HG02970 (cell line): ENCODE measurements around the gene WT1.

Experiments
- ATAC-seq: cut with Tn5 transposase; IDR thresholded peaks from one replicate; pipeline ENCODE4 v1.9.1; 2021; ENCODE audit warnings: mild to moderate bottlenecking, moderate library complexity, moderate number of reproducible peaks; ENCODE audit not compliant: unreplicated experiment, low FRiP score

Gene WT1

GRCh38 chr11:32426192-32426591, 9.1 kb downstream of the WT1 start:
- no peak for ATAC-seq

DNA sequence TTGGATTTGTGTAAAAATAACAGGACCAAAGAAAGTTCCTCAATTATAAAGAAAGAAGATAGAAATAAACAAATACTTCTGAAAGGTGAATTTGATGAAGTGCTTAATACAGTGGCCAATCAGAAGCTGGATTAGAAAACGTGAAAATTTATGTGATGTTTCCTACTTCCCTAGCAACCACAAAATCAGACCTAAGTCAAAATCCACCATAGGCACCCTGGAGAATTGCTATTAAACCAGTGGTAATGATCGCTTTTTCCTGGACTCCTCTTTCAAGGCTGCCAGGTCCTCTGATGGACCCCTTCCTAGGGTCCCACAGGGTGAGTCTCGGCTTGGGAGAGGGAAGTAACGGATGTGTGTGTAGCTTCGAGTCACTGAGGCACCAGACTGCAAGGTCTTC, 9.6 kb downstream of the WT1 start:
- ATAC-seq, result no peak

DNA sequence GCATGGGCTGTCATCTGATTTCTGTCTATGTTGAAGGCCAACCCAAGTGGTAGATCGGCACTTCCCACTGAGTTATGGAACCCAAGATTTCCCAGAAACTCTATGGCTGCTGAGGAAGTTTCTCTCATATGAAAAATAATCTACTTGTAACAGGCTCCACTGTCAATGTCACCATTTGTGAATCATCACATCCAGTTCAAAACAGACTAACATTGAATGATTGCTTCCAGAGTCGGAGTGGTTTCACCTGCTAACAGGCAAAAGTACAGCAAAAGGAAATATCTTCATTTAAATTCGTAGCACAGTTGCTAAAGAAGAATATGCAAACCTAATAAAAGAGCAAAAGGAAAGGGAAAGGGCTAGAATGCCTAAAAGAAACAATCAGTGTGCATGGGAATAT, 12.8 kb downstream of the WT1 start:
- ATAC-seq, result no peak

GRCh38 chr11:32421992-32422391, 13.3 kb downstream of the WT1 start:
- ATAC-seq, result no peak

GRCh38 chr11:32420937-32421901, 14.1 kb downstream of the WT1 start:
- no peak for ATAC-seq

GRCh38 chr11:32420139-32420538, 15.2 kb downstream of the WT1 start:
- ATAC-seq, result no peak

DNA sequence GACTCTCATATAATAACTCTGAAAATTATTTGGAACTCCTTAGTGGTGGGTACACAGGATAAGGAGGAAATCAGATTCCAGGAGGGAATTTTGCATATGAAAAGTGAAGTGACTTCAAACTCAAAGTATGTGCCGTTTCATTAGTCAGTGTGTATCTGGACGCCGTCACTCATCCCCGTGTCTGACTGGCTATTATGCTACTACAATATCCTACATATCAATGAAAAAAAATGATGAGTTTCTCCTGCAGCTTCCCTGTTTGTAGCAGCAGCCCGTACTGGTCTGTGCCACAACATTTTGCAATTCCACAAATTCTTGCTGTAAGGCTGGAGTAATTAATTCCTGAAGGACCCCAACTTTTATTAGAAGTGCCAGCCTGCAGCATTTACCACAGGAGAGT, 16.5 kb downstream of the WT1 start:
- no peak for ATAC-seq

- no peak for ATAC-seq
These were observed 17.5 kb downstream of the WT1 start for GRCh38 chr11:32417806-32418205.

DNA sequence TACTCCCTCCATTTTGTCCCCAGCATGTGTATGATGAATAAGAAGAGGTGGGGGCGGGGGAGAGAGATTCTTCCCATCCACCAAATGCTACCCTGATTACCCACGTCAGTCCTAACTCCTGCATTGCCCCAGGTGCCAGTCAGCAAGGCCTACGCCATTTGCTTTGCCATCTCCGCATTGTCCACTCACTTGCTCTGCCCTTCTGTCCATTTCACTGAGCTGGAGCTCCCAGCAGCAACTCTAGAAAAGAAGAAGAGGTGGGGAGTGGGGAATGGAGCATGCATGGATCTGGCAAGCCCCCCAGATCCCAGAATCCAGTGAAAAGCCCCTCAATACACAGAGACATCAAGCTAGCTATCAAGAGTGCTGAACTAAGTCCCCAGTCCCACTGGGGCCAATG, 19.0 kb downstream of the WT1 start:
- ATAC-seq, result no peak

- no peak for ATAC-seq
These were observed 20.4 kb downstream of the WT1 start for GRCh38 chr11:32414925-32415324.

DNA sequence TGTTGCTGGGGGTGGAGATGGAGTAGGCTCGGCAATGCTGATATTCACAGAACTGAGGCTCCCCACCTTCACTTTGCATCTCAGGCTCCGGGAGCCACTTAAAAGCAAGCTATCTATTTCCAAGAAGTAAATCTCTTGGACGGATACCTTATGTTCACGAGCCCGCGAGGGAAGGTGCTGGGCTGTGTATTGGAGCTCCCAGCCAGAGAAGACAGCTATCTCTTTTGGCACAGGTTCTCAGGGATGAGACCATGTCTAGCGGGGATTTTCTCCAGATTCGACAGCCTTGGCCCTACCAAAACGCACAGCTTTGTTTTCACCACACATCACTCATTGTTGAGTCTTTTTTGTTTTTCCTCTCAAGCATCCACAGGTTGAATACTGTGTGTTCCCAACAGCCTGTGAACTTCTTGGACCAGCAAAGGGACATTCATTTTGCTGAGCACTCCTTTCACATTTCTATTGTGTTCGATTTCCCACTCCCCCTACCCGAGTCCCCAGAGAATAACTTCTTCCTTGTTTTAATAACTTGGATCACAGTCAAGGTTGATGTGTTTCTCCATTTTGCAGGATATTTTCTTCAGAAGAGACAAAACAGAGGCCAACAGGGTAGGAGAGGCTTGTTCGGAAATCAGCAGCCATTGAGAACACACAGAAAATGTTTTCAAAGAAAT, 23.3 kb downstream of the WT1 start:
- no peak for ATAC-seq

GRCh38 chr11:32405592-32405991, 29.7 kb downstream of the WT1 start:
- no peak for ATAC-seq

DNA sequence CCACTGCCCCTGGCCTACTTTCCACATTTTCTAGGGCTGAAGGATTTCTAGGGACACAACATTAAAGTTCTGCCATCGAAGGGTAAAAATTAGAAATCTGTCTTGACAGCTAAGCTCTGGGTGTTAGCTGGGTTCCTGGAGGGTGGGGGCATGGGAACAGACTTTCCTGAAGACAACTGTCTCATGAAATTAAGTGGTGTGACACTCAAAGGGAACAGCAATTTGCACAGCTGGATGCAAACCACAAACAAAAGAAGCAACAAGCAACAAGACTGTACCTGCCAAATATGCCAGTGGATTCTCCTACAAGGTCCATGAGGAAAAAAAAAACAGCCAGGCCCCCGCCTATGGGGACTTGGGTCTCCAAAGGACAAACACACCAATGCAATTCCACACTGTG, 32.5 kb downstream of the WT1 start:
- no peak for ATAC-seq

- ATAC-seq, result no peak
These were observed 34.5 kb downstream of the WT1 start for GRCh38 chr11:32400670-32401369.

GRCh38 chr11:32400196-32400595, 35.1 kb downstream of the WT1 start:
- no peak for ATAC-seq

DNA sequence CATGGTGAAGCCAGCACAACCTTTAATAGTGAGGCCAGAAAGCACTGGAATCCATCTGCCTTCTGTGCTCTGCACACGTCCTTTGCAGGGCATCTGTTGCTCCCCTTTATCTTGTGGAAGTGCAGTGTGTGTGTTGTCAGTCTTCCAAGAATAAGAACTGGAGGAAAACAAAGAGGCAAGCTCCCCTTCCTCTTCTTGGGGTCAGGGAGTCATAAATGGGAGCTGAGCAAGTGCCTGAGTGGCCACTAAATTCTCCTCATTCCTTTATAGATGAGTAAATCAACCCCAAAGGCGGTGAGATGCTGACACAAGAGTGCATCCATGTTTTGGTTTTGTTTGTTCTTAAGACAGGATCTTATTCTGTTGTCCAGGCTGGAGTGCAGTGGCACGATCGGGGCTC, 38.3 kb downstream of the WT1 start:
- ATAC-seq, result no peak

DNA sequence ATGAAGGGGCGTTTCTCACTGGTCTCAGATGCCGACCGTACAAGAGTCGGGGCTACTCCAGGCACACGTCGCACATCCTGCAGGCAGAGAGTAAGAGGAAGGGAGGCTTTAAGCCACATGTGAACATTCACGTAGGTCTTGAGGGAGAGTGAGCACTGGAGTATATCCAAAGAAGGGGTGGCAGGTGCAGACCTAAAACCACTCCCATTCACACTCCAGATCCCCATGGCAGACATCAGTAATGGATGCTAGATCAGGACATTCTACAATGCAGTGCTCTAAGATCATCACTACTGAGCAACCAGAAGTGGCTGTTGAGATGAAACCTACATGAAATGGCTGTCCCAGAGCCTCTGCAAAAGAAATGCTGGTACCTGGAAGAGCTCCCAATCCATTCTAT, 39.0 kb downstream of the WT1 start:
- peak; percentile 74 for ATAC-seq

GRCh38 chr11:32395127-32395526, 40.2 kb downstream of the WT1 start:
- no peak for ATAC-seq

- ATAC-seq, result no peak
These were observed 42.5 kb downstream of the WT1 start for GRCh38 chr11:32392840-32393239.

DNA sequence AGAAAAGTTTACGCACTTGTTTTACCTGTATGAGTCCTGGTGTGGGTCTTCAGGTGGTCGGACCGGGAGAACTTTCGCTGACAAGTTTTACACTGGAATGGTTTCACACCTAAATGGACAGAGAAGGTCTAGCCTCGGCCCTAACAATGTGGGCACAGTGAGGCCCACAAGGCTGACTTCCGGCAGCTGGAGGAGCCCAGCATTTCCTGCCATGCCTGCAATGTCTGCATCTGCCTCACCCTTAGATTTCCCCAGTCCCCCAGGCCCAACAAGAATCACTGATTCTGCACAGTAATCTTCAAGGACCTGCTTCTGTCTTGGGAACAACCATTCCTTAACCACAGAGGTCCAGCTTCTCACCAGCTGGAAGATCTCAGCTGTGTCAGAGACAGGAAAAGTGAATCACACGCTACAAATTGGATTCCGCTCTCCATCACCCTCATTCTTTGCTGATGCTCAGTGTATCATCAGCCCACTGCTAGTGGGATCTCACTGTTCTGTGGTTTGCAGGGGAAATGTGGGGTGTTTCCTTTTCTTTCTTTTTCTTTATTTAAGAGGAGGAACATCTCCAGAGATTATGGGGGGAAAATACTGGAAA, 43.3 kb downstream of the WT1 start:
- no peak for ATAC-seq

- no peak for ATAC-seq
These were observed 43.9 kb downstream of the WT1 start for GRCh38 chr11:32391479-32391878.
